GM18909 (cell line): Measurements from ENCODE around the gene TARBP2.
A peak's percentile ranks its signal among the peaks of the same experiment; 100 is the strongest.

ENCODE experiments used
- ATAC-seq: cut with Tn5 transposase; IDR thresholded peaks from one replicate; pipeline ENCODE4 v1.9.1; 2021; ENCODE audit warnings: mild to moderate bottlenecking; ENCODE audit not compliant: unreplicated experiment, poor library complexity

Gene TARBP2

DNA sequence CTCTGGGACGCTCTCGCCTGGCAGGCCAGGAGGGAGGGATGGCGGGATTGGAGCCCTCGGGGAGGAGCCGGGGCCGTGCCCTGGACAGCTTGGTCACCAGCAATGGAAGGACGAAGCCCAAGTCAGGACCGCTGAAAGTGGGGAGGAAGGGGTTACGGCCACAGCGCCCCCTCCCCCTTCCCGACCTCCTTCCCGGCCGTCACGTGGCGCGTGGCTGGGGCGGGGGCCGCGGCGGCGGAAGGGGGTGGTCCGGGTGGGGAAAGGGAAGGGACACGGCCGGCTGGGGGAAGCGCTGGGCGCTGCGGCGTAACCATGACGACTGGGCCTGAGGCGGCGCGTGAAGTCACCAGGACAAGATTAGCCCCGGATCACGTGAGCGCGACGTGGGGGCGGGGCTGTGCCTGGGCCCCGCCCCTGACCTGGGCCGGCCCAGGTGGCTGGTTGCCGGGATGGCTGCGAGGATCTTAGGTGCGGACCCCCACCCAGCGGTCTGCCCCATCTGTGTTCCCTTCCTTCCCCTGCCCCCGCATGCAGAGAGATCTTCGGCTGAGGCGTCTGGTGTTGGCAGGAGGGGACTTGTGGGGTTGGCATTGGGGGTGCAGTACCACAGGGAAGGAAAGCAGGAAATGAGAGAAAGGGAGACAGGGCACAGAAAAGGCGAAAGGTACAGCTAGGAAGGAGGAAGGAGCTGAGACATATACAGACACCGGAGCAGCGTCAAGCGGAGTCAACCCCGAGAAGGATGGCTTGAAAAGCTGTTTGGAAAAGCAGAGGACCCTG is 8.1 kb upstream of the TARBP2 start:
- peak; percentile 92 for ATAC-seq

DNA sequence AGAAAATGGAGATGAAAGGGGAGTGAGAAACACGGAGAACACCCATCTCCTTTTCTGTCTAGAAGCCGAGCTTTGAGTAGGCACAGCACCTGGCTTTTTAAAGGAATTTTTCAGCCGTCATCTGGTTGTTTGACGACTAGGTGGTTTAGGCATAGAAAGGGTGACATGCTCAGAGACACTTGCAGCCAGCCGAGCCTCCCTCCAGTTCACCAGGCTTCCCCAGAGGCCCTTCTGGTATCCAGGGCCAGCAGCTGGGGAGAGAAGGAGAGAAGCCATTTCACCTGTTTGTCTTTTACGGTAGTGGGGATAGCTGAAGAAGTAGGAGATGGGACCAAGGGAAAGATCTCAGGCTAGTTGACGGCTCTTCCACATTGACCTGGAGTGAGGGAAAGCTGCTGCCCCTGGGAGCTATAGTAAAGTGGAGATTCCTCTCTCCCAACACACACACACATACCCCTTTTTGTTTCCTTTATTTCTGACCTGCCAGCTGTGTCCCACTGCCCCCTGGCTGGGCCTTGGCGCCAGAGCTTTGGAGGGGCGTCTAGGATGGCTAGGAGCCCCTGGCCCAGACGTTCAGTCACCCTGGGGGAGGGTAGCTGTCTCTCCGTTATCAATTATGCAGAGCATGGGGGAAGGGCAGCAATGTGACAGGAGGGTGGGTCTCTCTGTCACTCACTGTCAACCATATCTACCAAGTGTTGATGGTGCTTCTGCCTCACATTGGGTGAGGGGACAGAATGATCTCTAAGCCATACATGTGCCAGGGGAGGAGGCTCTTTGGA is 7.3 kb upstream of the TARBP2 start:
- no peak for ATAC-seq

DNA sequence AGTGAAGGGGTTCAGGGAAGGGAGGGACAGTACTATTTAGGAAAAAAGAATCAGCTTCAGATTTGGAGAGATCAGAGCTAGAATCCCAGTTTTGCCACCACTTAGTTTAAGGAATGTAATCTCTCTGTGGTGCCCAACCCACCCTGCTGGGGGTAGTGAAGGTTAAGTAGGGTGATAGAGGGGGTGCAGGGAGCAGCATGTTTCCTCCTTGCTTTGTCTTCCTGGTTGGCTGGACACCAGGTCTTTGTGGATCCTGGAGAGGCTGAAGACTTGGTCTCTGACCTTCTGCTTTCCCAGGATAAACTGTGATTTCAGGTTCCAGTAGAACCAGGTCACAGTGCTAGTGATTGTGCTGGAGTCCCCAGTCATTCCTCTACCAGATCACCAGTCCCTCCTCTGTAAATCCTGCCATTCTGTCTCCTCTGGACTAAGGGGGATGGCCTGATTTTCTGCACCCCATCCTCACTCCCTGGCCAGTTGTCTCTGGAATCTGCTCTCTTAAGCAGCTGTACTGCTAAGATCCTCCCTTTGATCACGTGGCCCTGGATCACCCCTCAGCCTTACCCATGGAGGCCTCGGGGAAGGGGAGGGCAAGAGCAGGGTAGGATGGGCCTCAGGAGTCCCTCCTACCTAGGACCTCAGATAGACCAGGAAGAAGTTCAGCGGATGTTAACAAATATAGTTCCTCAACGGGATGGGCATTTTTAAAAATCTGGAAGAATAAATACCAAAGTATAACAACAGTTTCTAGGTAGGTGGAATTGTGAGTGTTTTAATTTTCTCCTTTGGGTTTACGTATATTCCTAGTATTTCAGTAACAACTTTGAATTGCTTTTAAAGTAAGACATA is 5.0 kb upstream of the TARBP2 start:
- no peak for ATAC-seq

DNA sequence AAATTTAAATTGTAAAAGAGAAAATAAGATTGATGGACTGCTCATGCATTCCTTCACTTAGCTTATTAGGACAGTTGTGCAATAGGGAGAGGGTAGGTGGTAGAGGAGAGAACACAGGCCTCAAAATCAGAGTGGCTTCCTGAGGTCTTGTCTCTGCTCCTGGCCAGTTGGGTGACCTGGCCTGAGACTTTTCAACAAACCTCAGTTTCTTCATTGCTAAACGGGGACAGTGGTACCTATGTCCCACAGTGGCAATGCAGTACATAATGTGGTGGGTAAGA is 4.4 kb upstream of the TARBP2 start:
- ATAC-seq = no peak

DNA sequence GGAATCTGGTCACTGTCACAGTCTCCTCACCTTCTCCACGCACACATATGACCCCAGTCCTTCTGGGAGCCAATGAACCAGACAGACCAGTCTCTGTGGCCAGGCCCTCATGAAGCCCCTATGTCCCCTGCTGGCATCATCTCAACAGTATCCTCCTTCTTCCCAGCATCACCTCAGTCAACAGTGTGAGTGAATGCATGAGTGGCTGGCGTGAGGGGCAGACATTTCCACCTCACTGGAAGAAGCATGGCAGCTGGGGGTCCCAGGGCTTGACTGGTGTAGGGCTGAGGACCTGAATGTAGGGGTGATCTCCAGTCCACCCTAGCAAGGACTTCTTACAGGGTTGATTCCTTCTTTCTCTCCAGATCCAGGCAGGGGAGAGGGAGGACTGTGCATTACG is 3.6 kb upstream of the TARBP2 start:
- ATAC-seq = no peak

DNA sequence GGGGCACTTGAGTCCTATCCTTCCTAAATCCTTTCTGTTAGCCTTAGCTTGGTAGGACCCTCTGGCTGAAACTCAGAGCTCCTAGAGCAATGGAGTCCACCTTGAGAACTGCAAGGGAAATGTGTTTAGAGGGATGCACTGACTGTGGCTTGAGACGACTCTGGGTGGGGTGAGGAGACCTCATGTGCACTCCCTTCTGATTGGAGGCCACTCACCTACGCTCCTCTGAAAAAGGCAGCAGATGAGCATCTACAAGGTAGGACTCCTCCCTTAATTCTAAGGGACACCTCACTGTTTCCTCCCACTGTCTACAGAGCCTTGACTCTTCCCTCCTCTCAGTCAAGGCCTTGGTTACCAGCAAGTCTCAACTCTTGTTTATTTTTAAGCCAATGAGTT is 2.9 kb upstream of the TARBP2 start:
- no peak for ATAC-seq

DNA sequence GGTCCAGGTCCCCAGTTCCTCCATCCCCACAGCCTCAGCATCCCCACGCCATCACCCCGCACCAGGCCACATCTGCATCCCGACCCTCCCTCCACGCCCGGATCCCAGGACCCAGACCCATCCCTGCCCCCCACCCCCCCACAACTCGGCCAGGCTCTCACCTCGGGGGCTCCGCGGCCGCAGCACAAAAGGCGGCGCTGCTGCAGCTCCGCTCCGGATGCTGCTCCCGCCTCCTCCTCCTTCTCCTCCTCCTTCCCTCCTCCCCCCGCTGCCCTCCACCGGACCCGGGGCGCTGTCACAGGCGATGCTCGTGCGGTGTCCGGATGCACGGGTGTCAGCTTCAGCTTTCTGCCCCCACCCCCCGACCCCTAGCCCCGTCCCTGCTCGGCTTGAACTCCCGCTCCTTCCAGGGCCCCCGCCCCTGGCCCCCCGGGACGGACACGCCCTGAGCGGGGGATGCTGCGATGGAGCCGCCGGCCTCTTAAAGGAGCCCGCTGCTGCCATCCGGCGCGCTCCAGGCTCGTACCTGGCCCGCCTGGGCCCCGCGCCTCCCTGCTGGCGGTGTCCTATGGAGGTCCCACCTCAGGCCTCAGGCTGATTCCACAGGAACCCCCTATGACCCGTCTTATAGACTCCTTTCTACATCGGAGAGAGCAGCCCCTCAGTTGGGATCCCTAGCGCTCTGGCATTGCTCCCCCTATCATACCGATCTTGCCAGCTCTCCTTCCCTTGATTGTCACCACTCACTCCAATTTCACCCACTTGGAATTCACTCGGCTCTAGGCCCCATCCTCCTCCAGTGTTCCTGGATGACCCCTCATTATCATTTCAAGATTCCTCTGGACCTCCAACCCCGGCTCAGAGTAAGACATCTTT is 1.6 kb upstream of the TARBP2 start, which contains the start of gene MAP3K12:
MAP3K12 (minus strand) TSS at position 193 of the 876 bp plus-strand sequence. CDS start 12,067 bp downstream, outside the sequence.
- no peak for ATAC-seq

DNA sequence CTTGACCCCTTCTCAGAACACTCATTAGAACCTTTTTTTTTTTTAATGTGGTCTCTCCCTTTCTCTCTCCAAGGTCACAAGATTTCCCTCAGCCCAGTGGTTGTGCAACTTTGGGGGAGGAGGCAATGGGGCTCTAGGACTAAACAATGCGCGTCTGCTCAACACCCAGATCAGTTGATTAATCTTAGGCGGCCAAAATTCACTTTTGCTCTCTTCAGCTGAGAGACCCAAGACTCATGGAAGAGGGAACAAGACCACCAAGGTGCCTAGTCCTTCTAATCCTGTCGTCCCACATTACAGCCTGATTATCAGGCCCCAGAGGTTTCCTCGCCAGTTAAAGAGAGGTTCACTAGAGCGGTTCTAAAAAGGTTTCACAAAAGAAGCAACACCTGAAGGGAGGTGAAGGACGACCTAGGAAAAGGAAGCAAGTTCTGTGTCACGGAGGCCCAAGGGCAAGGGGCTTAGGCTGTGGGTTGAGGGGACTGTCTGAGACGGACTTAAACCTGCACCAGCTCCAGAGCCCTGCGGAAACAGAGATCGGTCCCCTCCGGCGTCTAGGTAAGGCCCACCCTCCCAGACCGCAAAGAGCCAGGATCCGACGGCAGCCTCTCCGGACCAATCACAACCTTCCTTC is 824 bp upstream of the TARBP2 start:
- no peak for ATAC-seq

DNA sequence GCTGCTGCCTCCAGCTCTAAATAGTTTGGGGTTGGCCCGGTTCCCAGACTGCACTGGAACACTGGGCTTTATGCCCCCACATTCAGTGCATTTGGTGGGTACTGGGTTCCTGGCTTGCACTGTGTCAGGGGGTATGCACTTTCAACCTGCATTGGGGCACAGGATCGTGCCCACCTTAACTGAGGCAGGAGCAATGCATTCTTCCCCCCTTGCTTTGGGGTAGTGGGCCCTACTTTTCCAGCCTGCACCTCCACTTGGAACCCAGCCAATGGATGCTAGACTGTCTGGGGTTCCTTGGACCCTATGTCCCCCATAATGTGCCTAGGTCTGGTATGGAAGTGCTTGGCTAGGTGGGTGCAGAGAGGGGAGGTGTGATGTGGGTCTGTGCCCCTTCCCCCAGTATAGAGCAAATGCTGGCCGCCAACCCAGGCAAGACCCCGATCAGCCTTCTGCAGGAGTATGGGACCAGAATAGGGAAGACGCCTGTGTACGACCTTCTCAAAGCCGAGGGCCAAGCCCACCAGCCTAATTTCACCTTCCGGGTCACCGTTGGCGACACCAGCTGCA is 615 bp downstream of the TARBP2 start:
- ATAC-seq = no peak

DNA sequence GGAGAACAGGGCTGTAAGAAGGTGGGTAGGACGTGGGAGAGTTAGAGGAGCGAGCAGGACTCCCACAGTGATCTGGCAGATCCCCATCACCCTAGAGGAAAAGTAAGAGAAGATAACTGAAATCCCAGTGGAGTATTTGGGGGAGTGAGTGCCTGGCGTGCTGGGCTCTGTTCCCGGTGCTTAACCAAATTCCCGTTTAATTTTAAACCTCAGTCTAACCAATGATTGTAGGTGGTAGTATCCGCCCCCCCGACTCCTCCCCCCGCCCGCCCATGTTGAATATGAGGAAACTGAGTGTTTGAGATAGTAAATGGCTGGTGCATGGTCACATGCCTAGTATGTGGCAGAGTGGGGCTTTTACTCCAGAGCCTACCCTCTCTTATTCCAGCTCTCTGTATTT is 1.2 kb downstream of the TARBP2 start:
- no peak for ATAC-seq

DNA sequence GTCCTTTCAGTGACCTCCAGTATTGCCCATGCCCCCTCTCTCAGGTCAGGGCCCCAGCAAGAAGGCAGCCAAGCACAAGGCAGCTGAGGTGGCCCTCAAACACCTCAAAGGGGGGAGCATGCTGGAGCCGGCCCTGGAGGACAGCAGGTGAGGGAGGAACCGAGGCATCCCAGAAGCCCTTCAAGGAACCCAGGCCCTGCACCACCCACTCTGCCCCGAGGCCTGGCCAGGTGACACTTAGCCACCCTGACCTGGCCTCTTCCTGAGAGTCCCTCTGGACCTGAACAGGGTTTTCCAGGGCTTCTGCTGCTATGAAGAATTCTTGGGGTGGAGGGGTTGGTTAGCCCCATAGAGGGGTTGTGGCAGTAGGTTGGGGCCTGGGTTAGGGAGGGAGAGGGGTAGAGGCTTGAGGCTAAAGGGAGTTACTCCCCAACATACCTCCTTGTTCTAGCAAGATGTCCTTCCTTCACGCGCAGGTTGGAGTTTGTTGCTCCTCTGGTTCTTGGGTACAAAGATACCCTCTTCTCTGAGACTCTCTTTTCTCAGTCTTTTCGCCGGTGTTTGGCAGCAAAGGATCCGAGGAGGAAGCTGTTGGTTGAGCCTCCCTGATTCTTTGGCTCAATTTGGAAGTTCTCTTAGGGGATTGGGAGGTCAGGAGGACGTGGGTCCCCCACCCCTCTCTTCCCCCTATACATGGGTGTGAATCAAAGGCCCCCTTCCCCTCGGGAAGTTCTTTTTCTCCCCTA is 2.1 kb downstream of the TARBP2 start:
- ATAC-seq = no peak

DNA sequence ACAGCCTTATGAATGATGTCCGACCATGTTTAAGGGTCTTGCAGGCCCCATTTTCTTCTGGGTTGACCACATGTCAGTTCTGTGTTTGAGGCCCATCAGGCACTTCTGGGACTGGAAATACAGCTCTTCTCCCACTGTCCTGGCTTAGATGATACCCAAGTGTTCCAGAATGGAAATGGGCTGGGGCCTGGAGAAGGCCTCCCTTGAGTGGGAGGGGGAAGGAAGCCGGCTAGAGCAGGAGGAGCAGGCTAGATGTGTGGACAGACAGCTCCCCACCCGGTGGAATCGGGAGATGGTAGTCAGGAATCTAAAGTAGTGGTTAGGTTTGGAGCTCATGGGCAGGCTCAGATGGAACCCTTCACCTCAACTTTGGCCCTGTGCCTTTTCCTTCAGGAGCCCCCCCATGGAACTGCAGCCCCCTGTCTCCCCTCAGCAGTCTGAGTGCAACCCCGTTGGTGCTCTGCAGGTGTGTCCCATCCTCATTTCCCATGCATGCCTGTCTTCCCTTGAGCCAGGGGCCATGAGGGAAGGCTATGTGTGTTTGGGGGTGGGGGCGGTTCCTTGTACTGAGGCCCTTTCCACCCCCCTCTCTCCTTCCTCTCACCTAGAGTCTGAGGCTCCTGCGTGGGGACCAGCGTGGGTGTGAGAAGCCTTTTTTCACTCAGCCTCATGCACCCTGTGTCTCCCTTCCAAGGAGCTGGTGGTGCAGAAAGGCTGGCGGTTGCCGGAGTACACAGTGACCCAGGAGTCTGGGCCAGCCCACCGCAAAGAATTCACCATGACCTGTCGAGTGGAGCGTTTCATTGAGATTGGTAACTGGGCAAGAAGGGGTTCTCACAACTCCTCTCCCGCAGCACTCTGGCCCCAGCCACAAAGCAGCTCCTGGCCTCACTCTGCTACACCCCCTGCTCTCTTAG is 3.2 kb downstream of the TARBP2 start:
- no peak for ATAC-seq

DNA sequence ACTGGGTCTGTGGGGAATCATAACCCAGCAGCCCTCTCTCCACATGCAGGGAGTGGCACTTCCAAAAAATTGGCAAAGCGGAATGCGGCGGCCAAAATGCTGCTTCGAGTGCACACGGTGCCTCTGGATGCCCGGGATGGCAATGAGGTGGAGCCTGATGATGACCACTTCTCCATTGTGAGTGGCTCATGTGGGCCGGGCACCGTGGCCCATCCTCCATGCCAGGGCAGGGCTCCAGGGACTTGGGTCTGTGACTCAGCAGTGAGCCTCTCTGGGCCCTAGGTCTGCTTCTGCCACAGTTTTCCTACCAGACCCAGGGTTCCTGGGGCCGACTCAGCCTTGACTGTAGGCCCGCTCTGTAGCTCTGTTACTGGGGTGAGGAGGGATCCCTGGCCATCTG is 4.0 kb downstream of the TARBP2 start:
- no peak for ATAC-seq

DNA sequence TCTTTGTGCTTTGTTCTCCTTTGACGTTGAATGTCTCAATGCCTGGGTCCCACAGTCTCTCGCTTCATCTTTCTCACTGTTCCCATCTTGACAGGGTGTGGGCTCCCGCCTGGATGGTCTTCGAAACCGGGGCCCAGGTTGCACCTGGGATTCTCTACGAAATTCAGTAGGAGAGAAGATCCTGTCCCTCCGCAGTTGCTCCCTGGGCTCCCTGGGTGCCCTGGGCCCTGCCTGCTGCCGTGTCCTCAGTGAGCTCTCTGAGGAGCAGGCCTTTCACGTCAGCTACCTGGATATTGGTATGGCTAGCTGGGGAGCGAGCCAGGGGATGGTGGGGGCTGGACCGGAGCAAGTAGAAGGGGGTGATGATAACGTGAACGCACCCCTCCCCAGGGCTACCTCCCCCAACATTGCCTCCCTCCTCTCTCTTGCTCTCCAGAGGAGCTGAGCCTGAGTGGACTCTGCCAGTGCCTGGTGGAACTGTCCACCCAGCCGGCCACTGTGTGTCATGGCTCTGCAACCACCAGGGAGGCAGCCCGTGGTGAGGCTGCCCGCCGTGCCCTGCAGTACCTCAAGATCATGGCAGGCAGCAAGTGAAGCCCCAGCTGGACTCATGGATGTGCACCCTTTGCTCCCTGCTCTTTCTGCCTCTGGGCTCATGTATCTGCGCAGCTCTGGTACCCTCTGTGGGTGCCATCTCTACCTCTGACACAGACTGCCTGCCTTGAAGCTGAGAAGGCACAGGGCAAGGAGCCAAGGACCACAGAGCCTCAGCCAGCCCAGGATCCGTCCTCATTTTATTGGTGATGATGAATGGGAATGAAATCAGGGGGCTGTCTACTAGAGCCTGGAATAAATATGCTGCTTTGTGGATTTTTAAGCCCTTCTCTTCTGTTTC is 4.7 kb downstream of the TARBP2 start:
- no peak for ATAC-seq

DNA sequence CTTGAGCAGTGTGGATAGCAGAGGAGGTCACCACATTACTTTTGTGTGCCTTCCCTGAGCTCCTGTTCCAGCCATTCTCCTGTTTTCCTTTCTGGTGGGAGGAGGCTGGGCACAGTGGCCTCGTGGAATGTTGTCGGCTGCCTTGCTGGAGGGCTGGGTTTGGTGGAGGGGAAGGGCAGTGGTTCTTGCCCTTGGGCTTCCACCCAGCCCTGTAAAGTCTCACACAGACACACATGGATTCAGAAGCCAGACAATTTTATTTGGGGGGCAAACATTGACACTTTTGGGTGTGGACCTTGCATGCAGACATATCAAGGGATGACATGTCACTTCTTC is 5.3 kb downstream of the TARBP2 start:
- ATAC-seq = no peak

DNA sequence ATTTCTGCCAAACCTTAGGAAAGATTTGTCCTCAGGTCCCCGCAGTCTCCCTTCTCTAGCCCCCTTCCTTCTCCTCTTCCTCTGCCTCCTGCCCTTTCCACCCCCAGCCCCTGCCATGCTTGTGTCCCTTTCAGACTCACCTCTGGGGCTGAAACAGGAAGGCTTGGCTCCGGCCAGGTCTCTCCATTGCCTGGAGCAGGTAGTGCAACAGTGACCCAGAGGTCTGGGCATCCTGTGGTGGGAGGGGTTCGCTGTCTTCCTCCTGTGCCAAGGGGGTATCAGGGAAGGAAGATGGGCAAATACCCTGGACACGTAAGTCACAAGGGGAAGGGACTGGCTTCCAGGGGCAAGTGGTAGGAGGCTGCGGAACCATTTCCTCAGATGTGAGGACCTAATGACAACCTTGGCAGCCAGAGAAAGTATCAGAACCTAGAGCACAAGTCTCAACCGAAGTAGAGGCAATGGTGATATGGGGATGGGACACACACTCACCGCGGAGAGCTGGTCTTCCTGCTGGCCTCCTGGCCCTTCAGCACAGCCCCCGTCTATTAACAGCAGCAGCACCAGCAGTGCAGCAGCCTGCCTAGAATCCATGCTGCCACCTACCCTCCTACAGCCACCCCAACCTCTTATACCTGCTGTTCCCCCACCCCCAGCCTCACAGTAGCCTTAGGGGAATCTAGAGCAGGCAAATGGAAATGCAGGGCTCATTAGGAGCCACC is 6.0 kb downstream of the TARBP2 start, which contains the start of gene NPFF:
NPFF (minus strand) TSS at position 604 of the 722 bp plus-strand sequence; CDS start at position 594, 10 bp downstream.
- no peak for ATAC-seq
